Heart left ventricle (tissue), 16 donors: ENCODE data around the gene LAMA2. TPM values are rescaled to one million over a fixed set of nuclear protein-coding genes. Genes with fewer than 3 reads are reported as not detected.

Source experiments
- ATAC-seq, 4 donors: fragments of 200-7000 bp; cut with Tn5 transposase; one replicate each; pipeline ENCODE4 v1.9.1; 2020 to 2022; ENCODE audit warnings: moderate library complexity in 4 of 4, mild to moderate bottlenecking in 3 of 4, moderate number of reproducible peaks in 1 of 4
- DNase-seq, 5 donors: peaks; one replicate each; pipeline ENCODE4 v3.0.0-alpha.2; 2020
- H3K27ac ChIP-seq, 12 donors: fragments of 200-600 bp; sonication (generic) in 4 of 12; one replicate each; pipeline versions ENCODE4 v1.5.0 to v1.8.0; 2016 to 2022; ENCODE audit warnings: mild to moderate bottlenecking in 2 of 12
- H3K27me3 ChIP-seq, 9 donors: fragments of 200-600 bp; sonication (generic) in 2 of 9; one replicate each; pipeline versions ENCODE4 v1.5.1 to v1.8.0; 2016 to 2022; ENCODE audit warnings: mild to moderate bottlenecking in 3 of 9
- H3K36me3 ChIP-seq, 9 donors: fragments of 200-600 bp; sonication (generic) in 2 of 9; one replicate each; pipeline versions ENCODE4 v1.5.0 to v1.8.0; 2018 to 2022; ENCODE audit warnings: mild to moderate bottlenecking in 2 of 9
- H3K4me1 ChIP-seq, 12 donors: fragments of 200-600 bp; sonication (generic) in 4 of 12; one replicate each; pipeline versions ENCODE4 v1.5.0 to v1.8.0; 2016 to 2022; ENCODE audit warnings: mild to moderate bottlenecking in 3 of 12
- H3K4me3 ChIP-seq, 12 donors: fragments of 200-600 bp; sonication (generic) in 4 of 12; one replicate each; pipeline versions ENCODE4 v1.5.0 to v1.8.0; 2017 to 2022; ENCODE audit warnings: mild to moderate bottlenecking in 9 of 12, moderate library complexity in 4 of 12
- H3K9me3 ChIP-seq, 12 donors: fragments of 200-600 bp; sonication (generic) in 4 of 12; one replicate each; pipeline versions ENCODE4 v1.5.0 to v1.8.0; 2016 to 2022; ENCODE audit warnings: mild to moderate bottlenecking in 1 of 12
- POLR2A ChIP-seq, 2 donors: fragments of 450-650 bp; IDR thresholded peaks; one replicate each; pipeline ENCODE4 v1.6.1; 2017; ENCODE audit warnings: antibody characterized with exemption in 2 of 2, mild to moderate bottlenecking in 2 of 2, moderate library complexity in 2 of 2
- WGBS, 4 donors: extraction: QIAGEN DNeasy Blood & Tissue Kit in 2 of 4; methylation state at CpG; one replicate each; pipeline versions ENCODE4 v1.1.5 to v1.1.7; 2013 to 2018; 5-methylcytosine and 5-hydroxymethylcytosine counted together
- intact Hi-C, 10 donors: fragments of 100-400 bp; cut with DNase I; formaldehyde crosslinking; loops; one replicate each; pipeline versions ENCODE4 v1.11.1 to v1.14.2; 2022
- polyA plus RNA-seq, 2 donors: library from polyadenylated mRNA; stranded (reverse); fragments of 200-250 nt; gene quantifications; one replicate each; pipeline ENCODE4 v1.2.3, GENCODE V29; 2013
- total RNA-seq, 9 donors: library from RNA; depleted of rRNA in 2 of 9; stranded (reverse); fragments of >200 nt in 2 of 9; fragmentation: NEBNext Ultra II Directional in 3 of 9; extraction: Animal tissue kit (Norgen Biotek cat#: 25700) in 3 of 9; gene quantifications; one replicate each; pipeline versions ENCODE4 v1.1.0 to v1.2.4, GENCODE V29; 2016 to 2023
- TF ChIP-seq, protein P1 (sequence below), 12 donors: fragments of 200-600 bp; sonication (generic) in 4 of 12; IDR thresholded peaks; one replicate each; pipeline versions ENCODE4 v1.5.0 to v1.8.0; 2018 to 2022; ENCODE audit warnings: antibody characterized with exemption in 12 of 12, mild to moderate bottlenecking in 5 of 12
- donor health status: ischemic (EF 13 %, LVEDD 7.1; RV severe dilation, severe dysfunction).
- donor health status: healthy with polysubstance abuse.
- donor health status: DM: no; HTN: yes; CAD: no.
- donor health status: DM: no; HTN: no; CAD: no.
- donor health status: ischemic (EF 25% LVEDD 6.9; RV normal size, moderate dysfunction).
- donor health status: ischemic (EF 25% LVEDD 5.7; RV mildly dilated, moderate dysfunction).
- donor health status: healthy.
- donor health status: DM: yes; HTN: yes; CAD: no.
- donor health status: ischemic (EF 35%, LVEDD 5.7; RV mildly dilated, moderate dysfunction).
- donor health status: nonischemic (EF 11% LVEDD 7.7; RV severe dilation, severe dysfunction).
- donor health status: DM: yes; HTN: yes; CAD: no.
- donor health status: PGD.
- donor health status: ischemic (EF 29% LVEDD 5.4; RV normal size, mild dysfunction).
- donor health status: nonischemic (EF 23%, LVEDD 6.1; RV moderate dilation, normal function).

Gene LAMA2
- total and polyA plus RNA-seq, 11 donors, result 34.8 to 299 (median 206) TPM

DNA sequence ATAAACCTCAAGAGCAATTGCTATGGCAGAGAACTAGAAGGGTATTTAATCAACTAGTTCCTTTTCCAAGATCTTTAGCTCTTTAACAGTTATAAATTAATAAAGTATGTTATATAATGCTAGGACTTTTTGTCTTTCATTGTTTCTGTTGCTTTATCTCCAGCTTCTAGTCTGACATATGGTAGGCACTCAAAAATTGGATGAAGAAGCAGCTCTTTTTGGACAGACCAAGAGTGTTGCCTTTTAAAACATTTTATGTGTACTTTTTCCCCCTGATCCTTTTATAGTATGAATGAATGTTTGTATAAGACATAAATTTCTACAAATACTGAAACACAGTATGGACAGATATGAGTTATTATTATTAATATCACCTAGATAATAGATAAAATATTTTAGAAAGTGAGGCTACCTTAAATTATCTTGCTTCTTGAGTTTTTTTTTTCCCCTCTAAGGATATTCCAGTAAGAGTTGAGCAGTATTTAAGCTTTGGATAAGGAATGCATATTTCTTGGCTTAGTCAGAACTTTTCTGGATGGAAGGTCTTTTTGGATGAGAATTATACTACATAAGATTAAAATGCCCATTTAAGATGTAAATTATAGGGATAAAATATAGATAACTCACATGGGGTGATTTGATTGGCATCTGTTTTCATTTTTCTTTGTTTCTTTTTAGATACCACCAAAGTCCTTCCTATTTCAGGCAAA lies 16.6 kb downstream of the LAMA2 start:
- Histone ChIP-seq H3K9me3 (peaks cover 0 to 3% (median 0%) of the 10 kb centered on the region in 12 donors), H3K27me3 (no peaks in the 10 kb centered on the region), H3K36me3 (peaks cover 0 to 55% (median 0%) of the 10 kb centered on the region in 9 donors), H3K4me3 (no peak overlapping the region), H3K4me1 (peaks cover 0 to 49% (median 22%) of the 10 kb centered on the region in 12 donors), H3K27ac (no peak overlapping the region)
- DNase-seq (no peak), ATAC-seq (no peak)
- intact Hi-C loops, result loop anchor here in 3 of 10 donors (1.0 to 10.0 kb wide), 3 partner anchors 27 to 235 kb away; no protein-coding TSS in a partner anchor
- no peak for TF ChIP-seq POLR2A (IDR thresholded peaks at IDR 0.05)
- TF ChIP-seq, protein P1, sequence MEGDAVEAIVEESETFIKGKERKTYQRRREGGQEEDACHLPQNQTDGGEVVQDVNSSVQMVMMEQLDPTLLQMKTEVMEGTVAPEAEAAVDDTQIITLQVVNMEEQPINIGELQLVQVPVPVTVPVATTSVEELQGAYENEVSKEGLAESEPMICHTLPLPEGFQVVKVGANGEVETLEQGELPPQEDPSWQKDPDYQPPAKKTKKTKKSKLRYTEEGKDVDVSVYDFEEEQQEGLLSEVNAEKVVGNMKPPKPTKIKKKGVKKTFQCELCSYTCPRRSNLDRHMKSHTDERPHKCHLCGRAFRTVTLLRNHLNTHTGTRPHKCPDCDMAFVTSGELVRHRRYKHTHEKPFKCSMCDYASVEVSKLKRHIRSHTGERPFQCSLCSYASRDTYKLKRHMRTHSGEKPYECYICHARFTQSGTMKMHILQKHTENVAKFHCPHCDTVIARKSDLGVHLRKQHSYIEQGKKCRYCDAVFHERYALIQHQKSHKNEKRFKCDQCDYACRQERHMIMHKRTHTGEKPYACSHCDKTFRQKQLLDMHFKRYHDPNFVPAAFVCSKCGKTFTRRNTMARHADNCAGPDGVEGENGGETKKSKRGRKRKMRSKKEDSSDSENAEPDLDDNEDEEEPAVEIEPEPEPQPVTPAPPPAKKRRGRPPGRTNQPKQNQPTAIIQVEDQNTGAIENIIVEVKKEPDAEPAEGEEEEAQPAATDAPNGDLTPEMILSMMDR (IDR thresholded peaks at IDR 0.05), result no peak

DNA sequence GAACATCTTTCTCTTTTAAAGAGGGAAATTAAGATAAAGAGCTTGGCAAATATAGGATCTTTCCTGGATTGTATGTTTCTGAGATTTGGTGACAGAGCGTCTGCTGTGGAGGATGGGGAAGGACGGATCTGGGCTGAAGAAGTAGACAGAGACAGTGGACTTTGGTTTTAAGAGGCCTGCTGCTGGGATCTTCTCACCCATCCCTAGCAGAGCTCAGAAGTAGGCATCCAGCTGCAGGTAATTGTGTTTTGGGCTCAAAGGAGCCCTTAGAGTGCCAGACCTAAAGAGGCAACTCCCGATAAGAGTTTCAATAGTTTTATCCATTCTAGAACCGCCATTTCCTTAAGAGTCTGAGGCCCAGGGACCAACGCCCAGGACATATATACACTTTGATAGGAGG lies 20.8 kb downstream of the LAMA2 start:
- H3K27me3 ChIP-seq, result no peaks in the 10 kb centered on the region
- intact Hi-C loops, result no loop called here
- WGBS, 4 donors, result 62 to 78% (median 75%) methylated on average over 5 of the region's 5 CpGs
- ATAC-seq, result peak in 2 of 4 donors; percentile 35 to 44
- peaks cover 0 to 29% (median 14%) of the 10 kb centered on the region in 12 donors for H3K4me1 ChIP-seq
- TF ChIP-seq, protein P1 (IDR thresholded peaks at IDR 0.05), result no peak
- no peak for TF ChIP-seq POLR2A (IDR thresholded peaks at IDR 0.05)
- no peak for DNase-seq
- H3K9me3 ChIP-seq, result no peaks in the 10 kb centered on the region
- H3K36me3 ChIP-seq, result peaks cover 0 to 49% (median 0%) of the 10 kb centered on the region in 9 donors
- H3K27ac ChIP-seq, result no peak overlapping the region
- H3K4me3 ChIP-seq, result no peak overlapping the region

DNA sequence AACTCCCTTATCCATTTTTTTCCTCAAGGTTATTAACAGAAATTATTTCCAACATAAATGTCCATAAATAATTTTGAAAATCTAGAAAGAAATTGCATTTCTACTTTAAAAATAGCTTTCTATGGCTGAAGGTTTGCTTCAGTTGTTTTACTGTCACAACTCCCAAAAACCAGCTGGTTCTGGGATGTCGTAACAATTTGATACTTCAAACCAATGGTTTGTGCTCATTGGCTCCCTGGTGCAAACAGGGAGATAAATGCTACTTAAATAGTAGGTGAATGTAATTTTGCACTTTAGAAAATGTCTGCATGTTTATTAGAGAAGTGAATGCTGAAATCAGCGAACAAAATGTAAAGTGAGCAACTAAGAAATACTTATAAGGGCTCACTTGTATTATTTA lies 31.1 kb downstream of the LAMA2 start:
- no peak for TF ChIP-seq POLR2A (IDR thresholded peaks at IDR 0.05)
- TF ChIP-seq, protein P1 (IDR thresholded peaks at IDR 0.05), result no peak

DNA sequence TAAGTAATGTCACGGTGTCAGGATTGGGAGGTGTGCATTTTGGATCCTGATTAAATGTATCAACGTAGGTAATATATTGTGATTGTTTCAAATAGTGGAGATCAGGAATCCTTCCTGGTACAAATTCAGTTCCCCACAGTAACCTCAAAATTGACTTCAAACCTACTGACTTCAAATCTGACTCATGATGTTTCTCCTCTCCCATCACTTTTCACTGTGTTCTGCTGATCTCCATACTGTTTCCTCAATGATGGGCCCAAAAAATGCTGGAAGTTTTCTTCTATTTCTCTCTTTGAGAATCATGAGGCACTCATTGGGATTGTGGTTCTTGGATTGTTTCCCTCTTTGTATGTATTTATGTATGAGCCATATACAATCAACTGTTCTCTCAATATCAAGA lies 35.9 kb downstream of the LAMA2 start:
- Histone ChIP-seq H3K27me3 (no peaks in the 10 kb centered on the region), H3K27ac (no peak overlapping the region), H3K36me3 (peaks cover 0 to 14% (median 0%) of the 10 kb centered on the region in 9 donors), H3K4me1 (peaks cover 0 to 55% (median 23%) of the 10 kb centered on the region in 12 donors), H3K4me3 (no peak overlapping the region), H3K9me3 (no peaks in the 10 kb centered on the region)
- no peak for ATAC-seq
- intact Hi-C loops, result no loop called here
- TF ChIP-seq POLR2A (IDR thresholded peaks at IDR 0.05), result no peak
- TF ChIP-seq, protein P1 (IDR thresholded peaks at IDR 0.05), result no peak
- WGBS, 4 donors, result 56 to 82% (median 67%) methylated on average over 2 of the region's 2 CpGs
- no peak for DNase-seq

More for the DNA sequence above, 31.1 kb downstream of the LAMA2 start:
- H3K4me3 ChIP-seq, result no peak overlapping the region
- WGBS, 4 donors, result 60 to 68% (median 64%) methylated on average over 2 of the region's 2 CpGs
- peaks cover 0 to 56% (median 32%) of the 10 kb centered on the region in 12 donors for H3K4me1 ChIP-seq
- DNase-seq (no peak), ATAC-seq (no peak)
- peaks cover 0 to 6% (median 0%) of the 10 kb centered on the region in 9 donors for H3K36me3 ChIP-seq
- no peaks in the 10 kb centered on the region for H3K27me3 ChIP-seq
- intact Hi-C loops, result no loop called here
- H3K27ac ChIP-seq, result peak overlapping the region in 1 of 12 donors; percentile 1
- H3K9me3 ChIP-seq, result no peaks in the 10 kb centered on the region
